SW 1271 (cell line): ENCODE results near the gene ZFAND2A.
"Not testable (repeated sequence)": the region's sequence is repeated elsewhere in the genome, so short reads cannot be mapped to it uniquely, and the experiment has no call there.

ENCODE experiments used
- DNase-seq, 2 experiments: peaks; one replicate each; lab custom pipeline; 2025; lab: John Stamatoyannopoulos, UW

Gene ZFAND2A

GRCh38 chr7:1124164-1124563, 35.8 kb downstream of the ZFAND2A start:
- no peak for DNase-seq

DNA sequence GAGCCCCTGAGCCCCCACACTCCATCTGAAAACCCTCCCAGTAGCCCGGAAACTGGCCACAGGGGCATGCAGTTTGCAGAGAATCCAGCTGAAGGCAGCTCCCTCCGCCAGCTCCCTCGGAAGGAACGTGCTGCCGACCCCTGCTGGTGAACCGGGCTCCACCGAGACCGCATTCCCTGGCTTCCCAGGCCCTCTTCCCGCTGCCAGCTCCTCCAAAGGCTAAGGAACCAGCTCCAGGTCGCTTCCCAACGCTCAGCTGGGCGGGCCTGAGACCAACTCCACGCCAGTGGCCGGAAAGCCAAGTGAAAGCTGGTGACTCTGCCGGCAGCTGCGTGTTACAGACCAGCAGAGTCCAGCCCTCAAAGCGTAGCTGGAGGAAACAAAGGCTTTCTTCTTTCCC, 36.3 kb downstream of the ZFAND2A start:
- DNase-seq: no peak

GRCh38 chr7:1122832-1123501, 37.0 kb downstream of the ZFAND2A start:
- no peak for DNase-seq

- DNase-seq: no peak
These were observed 37.8 kb downstream of the ZFAND2A start for GRCh38 chr7:1121886-1122831.

- no peak for DNase-seq
These were observed 38.5 kb downstream of the ZFAND2A start for GRCh38 chr7:1121476-1121875.

DNA sequence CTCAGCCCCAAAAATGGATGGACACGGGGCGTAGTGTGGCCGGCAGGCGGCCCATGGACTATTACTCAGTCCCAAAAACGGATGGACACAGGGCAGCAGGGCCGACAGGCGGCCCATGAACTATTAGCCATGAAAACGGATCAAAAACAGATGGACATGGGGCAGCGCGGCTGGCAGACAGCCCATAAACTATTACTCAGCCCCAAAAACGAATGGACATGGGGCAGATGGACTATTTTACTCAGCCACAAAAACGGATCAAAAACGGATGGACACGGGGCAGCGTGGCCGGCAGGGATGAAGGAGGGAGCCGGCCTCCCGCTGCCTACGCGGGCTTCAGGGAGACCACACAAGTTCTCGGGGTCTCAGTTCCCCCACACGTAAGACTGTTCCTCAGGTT, 39.2 kb downstream of the ZFAND2A start:
- no peak for DNase-seq

DNA sequence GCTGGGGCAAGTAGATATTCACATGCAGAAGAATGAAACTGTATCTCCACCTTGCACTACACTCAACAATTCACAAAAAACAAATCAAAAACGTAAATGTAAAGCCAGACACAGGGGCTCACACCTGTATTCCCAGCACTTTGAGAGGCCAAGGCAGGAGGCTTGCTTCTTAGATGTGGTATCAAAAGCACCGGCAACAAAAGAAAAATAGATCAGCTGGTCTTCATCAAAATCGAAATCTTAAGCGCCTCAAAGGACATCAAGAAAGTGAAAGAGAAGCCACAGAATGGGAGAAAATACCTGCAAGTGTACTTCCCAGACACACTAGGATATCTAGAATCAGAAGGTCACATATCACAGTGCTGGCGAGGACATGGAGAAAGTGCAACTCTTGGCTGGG, 40.8 kb downstream of the ZFAND2A start:
- no peak for DNase-seq

DNA sequence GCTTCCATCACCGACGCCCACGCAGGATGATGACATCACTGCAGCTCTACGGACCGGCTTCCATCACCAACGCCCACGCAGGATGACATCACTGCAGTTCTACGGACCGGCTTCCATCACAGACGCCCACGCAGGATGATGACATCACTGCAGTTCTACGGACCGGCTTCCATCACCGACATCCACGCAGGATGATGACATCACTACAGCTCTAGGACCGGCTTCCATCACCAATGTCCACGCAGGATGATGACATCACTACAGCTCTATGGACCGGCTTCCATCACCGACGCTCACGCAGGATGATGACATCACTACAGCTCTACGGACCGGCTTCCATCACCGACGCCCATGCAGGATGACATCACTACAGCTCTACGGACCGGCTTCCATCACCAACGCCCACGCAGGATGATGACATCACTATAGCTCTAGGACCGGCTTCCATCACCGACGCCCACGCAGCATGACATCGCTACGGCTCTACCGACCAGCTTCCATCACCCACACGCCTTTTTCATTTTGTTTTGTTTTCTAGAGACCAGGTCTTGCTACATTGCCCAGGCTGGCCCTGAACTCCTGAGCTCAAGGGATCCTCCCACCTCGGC, 42.6 kb downstream of the ZFAND2A start:
- DNase-seq: no peak

GRCh38 chr7:1116383-1117008, 43.5 kb downstream of the ZFAND2A start:
- DNase-seq: not testable (repeated sequence)

GRCh38 chr7:1115171-1116045, 44.6 kb downstream of the ZFAND2A start:
- DNase-seq: not testable (repeated sequence)

DNA sequence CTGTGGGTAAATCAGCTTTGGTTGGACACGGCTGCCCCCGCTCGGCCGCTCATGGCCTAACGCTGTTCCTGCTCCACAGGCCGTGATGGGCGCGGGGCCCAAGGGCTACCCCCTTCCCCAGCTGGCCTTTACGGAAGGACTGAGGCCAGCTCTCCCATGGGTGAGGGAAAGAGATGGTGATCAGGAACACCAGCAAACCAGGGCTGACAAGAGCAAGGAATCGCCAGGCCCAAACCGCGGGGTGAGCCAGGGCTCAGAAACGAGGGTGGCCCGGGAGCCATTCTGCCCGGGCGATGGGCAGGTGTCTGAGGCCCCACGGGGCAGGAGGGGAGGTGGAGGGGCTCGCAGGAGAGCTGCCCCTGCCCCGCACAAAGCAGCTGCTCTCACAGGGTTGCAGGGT, 45.5 kb downstream of the ZFAND2A start:
- no peak for DNase-seq

DNA sequence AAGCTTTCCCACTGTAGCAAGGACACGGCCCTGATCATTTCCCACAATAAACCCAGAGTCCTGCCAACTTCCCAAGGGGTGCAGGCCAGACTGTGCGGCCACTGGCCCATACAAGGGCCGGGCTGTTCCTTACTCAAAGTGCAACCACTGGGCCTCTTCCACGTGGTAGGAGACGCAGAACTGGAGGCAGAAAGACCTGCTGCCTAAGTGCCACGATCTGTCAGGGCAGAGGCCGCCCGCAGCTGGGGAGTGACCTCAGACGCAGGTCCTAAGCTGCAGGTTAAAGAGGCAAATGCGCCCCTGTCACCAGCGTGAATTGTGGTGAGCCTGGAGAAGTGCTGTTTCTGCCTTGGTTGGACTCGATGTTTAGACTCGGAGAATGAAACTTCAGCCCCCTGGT, 45.9 kb downstream of the ZFAND2A start:
- no peak for DNase-seq

DNA sequence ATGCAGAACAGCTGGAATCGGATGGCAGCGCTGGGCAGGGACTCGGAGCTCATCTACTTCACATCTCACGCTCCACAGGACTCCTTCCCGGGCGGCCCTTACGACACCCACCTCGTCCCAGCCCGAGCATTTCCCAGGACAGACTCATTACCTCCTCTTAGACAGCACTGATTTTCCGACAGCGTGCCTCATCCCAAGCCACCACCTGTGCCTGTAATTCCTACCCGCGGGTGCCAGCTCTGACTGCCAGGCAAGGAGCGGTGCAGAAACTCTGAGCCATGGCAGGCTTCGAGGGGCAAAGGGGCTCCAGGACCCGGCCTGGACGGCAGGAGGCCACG, 46.5 kb downstream of the ZFAND2A start:
- no peak for DNase-seq

- DNase-seq: no peak
These were observed 47.1 kb downstream of the ZFAND2A start for GRCh38 chr7:1112625-1113547.

DNA sequence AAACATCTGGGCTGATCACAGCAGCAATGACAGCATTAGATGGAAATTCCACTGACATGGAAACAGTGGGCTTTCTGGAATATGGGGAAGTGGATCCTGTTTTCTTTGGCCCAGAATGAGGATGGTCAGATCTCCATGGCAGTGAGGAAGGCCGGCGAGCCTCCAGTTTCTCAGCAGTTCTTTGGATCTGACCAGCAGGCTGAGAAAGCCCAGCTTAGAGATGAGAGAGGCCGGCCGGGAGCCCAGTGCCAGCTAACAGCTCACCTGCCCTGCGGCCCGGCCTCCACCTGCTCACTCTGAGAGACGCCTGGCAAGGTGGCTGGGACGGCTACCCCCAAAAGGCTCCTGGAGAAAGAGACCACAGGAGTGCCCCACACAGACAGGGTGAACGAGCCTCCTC, 47.9 kb downstream of the ZFAND2A start:
- DNase-seq: no peak

DNA sequence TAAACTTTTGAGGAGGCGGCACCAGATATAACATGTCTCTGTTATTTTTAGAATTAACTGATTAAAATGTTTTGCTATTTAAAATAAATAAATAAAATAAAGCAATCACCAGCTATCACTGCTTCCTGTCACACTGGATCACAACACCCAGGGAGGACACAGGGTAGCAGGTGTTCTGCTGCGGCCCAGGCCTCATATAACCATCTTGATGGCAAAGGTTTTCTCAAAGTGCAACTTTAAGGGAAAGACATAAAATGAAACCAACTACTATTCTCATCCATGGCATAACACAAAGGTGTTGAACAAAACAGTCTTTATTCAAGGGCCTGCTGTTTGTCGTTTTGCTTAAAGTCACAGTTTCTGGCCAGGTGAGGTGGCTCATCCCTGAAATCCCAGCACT, 48.8 kb downstream of the ZFAND2A start:
- DNase-seq: no peak

GRCh38 chr7:1110358-1110757, 49.6 kb downstream of the ZFAND2A start:
- no peak for DNase-seq

DNA sequence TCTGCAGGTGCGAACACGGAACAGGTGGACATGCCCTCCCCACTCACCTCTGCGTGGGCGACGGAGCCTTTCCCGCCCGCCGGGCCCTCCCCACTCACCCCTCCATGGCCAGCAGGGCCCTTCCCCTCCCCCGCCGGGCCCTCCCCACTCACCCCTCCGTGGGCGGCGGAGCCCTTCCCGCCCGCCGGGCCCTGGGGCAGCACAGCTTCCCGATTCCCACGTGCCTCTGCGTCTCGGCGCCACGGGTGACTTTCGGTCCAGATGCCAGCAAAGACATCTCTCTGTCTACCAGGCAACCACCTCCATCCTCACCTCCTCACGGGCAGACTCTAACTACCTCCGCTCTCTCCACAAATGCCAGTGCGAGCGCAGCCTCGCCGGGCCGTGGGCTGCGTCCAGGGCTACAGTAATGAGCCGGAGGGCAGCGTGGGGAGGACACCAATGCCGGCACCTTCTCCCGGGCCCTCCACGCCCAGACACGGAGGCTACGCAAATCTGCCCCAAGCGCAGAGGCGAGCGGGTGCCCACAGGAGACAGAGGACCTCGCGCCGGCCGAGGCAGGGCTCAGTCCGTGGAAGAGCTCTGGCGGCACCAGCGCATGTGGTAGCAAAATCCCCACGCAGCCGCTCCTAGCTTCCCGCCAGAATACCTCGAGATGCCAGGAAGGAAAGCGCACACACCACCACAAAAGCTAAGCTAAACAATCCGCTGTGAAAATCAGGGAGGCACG, 50.2 kb downstream of the ZFAND2A start:
- no peak for DNase-seq

DNA sequence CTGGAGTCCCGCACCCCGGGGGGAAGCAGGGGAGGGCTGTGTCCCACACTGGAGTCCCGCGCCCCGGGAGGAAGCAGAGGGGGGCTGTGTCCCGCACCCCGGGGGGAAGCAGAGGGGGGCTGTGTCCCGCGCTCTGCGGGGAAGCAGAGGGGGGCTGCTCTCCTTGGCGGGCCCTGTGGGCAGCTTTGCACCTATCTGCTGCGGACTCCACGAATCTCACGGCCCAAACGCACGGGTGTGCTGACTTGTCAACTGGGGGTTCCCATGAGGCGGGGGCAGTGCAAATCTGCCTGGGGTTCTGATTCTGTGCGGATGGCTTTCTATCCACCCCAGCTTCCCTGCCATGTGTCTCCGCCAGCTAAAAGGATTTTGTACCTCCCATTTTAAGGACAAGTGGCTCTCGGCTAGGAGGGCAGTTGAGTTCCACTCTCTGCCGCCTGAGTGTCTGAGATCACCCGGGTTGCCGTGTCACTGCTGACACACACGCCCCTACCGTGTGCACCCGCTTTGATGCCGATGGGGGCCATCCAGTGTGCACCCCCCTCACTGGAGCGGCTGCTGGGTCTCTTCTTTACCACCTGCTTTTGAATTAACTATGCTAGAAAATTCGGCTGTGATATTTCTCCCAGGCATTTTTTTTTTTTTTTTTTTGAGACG, 51.6 kb downstream of the ZFAND2A start:
- no peak for DNase-seq
